AG04450 (cell line): ENCODE measurements around the gene TFPI2. TPM values are rescaled to one million over a fixed set of nuclear protein-coding genes. Genes with fewer than 3 reads are reported as not detected.

Experiments used
- CTCF ChIA-PET: fragments of 300-600, 350-600 bp; formaldehyde crosslinking; extraction: SDS; loops from one replicate; lab custom pipeline; 2022; ENCODE audit warnings: antibody characterized with exemption, inconsistent platforms; lab: Charles Lee
- POLR2A ChIA-PET: fragments of 350-600 bp; formaldehyde crosslinking; extraction: SDS; loops from one replicate; lab custom pipeline; 2021; ENCODE audit warnings: antibody characterized with exemption, inconsistent platforms; lab: Yijun Ruan, JAX
- DNase-seq: peaks from one replicate; pipeline ENCODE4 v3.0.0-alpha.2; 2011; ENCODE audit warnings: low read depth, low spot score
- H3K27ac ChIP-seq: one replicate; pipeline ENCODE4 v1.5.1; 2012; ENCODE audit warnings: low read depth, low read length, control low read depth
- H3K27me3 ChIP-seq: one replicate; pipeline ENCODE4 v1.6.0; 2012; ENCODE audit warnings: low read length; ENCODE audit not compliant: control insufficient read depth, insufficient read depth
- H3K4me3 ChIP-seq: 2 replicates; pipeline ENCODE4 v1.5.1; 2011; ENCODE audit warnings: mild to moderate bottlenecking, low read depth, low read length, control low read depth
- H3K9me3 ChIP-seq: 2 replicates; pipeline ENCODE4 v1.5.1; 2012; ENCODE audit warnings: low read length; ENCODE audit not compliant: control insufficient read depth, insufficient read depth
- polyA plus RNA-seq: library from polyadenylated mRNA; depleted of rRNA; stranded (reverse); fragments of >200 nt; gene quantifications from 2 replicates; pipeline ENCODE4 v1.2.3, GENCODE V29; 2011
- TF ChIP-seq, protein P1 (sequence below): IDR thresholded peaks from 2 replicates; pipeline ENCODE4 v1.5.1; 2011; ENCODE audit warnings: low read depth, low read length, control low read depth, inconsistent platforms

The TFPI2 gene
- polyA plus RNA-seq, 1 experiment = 31.0 TPM

DNA sequence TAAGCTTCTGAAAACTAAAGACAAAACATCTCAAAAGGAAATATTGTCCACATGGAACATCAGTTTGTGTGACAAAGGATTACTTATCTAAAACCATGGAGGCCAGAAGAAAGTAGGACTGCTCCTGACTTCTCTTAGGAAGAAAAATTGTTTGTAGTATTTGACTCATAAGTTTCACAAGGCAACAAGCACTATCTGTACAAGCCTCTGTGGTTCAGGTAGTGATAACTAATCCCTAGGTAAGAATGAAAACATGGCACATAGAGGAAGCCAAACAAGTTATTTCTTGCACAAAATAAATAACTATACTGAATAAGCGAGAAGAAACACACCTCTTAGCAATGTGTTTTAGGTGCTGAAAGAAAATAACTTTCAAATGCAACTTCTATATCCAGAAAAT lies 30.3 kb downstream of the TFPI2 start:
- H3K4me3 ChIP-seq = no peak overlapping the region
- CTCF ChIA-PET = interaction anchor here (1.0 kb wide), 1 partner anchor 61 kb away, joined by 3 read pairs; no protein-coding TSS in a partner anchor
- DNase-seq = no peak
- H3K27me3 ChIP-seq = no peaks in the 10 kb centered on the region
- POLR2A ChIA-PET = no interaction called here
- no peak overlapping the region for H3K27ac ChIP-seq
- H3K9me3 ChIP-seq = no peaks in the 10 kb centered on the region
- TF ChIP-seq, protein P1, sequence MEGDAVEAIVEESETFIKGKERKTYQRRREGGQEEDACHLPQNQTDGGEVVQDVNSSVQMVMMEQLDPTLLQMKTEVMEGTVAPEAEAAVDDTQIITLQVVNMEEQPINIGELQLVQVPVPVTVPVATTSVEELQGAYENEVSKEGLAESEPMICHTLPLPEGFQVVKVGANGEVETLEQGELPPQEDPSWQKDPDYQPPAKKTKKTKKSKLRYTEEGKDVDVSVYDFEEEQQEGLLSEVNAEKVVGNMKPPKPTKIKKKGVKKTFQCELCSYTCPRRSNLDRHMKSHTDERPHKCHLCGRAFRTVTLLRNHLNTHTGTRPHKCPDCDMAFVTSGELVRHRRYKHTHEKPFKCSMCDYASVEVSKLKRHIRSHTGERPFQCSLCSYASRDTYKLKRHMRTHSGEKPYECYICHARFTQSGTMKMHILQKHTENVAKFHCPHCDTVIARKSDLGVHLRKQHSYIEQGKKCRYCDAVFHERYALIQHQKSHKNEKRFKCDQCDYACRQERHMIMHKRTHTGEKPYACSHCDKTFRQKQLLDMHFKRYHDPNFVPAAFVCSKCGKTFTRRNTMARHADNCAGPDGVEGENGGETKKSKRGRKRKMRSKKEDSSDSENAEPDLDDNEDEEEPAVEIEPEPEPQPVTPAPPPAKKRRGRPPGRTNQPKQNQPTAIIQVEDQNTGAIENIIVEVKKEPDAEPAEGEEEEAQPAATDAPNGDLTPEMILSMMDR = no peak

DNA sequence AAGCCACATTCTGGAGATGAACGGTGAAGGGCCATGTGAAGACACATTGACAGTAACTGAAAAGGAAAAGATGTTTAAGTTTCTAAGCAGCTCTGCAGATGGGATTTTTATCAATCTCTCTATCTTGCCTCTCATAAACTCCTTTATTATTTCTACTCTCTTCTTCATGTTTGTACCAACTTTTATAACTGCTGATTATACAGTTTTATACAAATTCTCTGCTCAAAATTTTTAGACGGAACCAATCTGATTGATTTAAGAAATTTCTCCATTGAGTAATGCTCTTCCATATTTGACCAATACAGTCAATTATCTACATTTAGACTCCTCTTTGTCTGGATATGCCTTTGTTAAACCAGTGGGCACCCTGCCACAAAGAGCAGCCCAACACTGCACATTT lies 31.7 kb downstream of the TFPI2 start:
- ChIA-PET CTCF (no interaction called here), POLR2A (no interaction called here)
- Histone ChIP-seq H3K4me3 (no peak overlapping the region), H3K9me3 (no peaks in the 10 kb centered on the region), H3K27me3 (no peaks in the 10 kb centered on the region), H3K27ac (no peak overlapping the region)
- DNase-seq = no peak
- TF ChIP-seq, protein P1 = no peak

- no peak overlapping the region for H3K27ac ChIP-seq
- no peak for DNase-seq
- no peak overlapping the region for H3K4me3 ChIP-seq
- H3K9me3 ChIP-seq = no peaks in the 10 kb centered on the region
- CTCF ChIA-PET = no interaction called here
- TF ChIP-seq, protein P1 = no peak
- H3K27me3 ChIP-seq = no peaks in the 10 kb centered on the region
- POLR2A ChIA-PET = no interaction called here
These were observed 34.2 kb downstream of the TFPI2 start for GRCh38 chr7:93856323-93856722.

DNA sequence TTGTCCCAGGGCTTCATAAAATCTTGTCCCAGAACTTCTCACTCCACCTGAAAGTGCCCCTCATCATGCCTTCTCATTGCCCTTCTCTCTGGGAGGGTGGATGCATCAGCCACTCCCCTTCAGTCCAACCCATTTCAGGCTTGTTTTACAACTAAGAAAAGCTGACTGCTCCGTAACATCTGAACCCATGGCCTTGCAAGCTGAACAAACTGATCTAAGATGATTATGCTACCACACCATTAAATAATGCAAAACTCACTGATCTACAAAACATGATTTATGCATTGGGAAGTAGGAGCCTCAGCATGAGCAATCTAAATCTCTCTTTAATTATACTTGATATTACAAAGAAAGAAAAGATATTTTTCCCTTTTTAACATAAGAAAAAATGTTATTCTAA lies 34.8 kb downstream of the TFPI2 start:
- POLR2A ChIA-PET = no interaction called here
- CTCF ChIA-PET = no interaction called here

GRCh38 chr7:93854480-93854879 lies 36.1 kb downstream of the TFPI2 start:
- Histone ChIP-seq H3K27me3 (no peaks in the 10 kb centered on the region), H3K27ac (no peak overlapping the region), H3K9me3 (no peaks in the 10 kb centered on the region), H3K4me3 (no peak overlapping the region)
- ChIA-PET POLR2A (no interaction called here), CTCF (no interaction called here)
- no peak for DNase-seq
- TF ChIP-seq, protein P1 = no peak

More for the DNA sequence above, 34.8 kb downstream of the TFPI2 start:
- TF ChIP-seq, protein P1 = no peak
- Histone ChIP-seq H3K27me3 (no peaks in the 10 kb centered on the region), H3K9me3 (no peaks in the 10 kb centered on the region), H3K4me3 (no peak overlapping the region), H3K27ac (no peak overlapping the region)
- DNase-seq = no peak
